GM21390 (cell line): ENCODE results near the gene COBL.
"Not testable (repeated sequence)": the region's sequence is repeated elsewhere in the genome, so short reads cannot be mapped to it uniquely, and the experiment has no call there.

ENCODE experiments used
- ATAC-seq: cut with Tn5 transposase; IDR thresholded peaks from one replicate; pipeline ENCODE4 v1.9.1; 2021; ENCODE audit not compliant: unreplicated experiment

COBL gene

GRCh38 chr7:51209426-51209825 is 107.2 kb downstream of the COBL start:
- ATAC-seq = no peak

GRCh38 chr7:51208125-51208524 is 108.5 kb downstream of the COBL start:
- not testable (repeated sequence) for ATAC-seq

DNA sequence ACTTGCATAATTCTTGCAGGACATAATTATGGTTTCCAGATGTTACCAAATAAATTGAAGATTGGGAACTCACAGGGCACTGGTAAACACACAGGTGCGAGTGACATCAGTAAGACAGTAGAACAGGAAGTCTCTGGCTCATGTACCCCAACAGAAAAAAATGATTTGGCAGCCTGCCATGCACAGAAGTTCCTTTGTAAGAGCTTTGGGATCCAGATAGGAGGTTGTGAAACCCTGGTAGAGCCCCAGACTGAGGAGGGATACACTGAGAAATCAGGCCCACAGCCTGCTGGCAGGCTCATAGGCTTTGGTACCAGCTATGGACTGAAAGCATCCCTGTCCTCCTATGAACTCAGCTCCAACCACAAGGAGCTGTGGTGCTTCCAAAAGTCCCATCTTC is 118.0 kb downstream of the COBL start:
- no peak for ATAC-seq

GRCh38 chr7:51190969-51191368 is 125.6 kb downstream of the COBL start:
- no peak for ATAC-seq

DNA sequence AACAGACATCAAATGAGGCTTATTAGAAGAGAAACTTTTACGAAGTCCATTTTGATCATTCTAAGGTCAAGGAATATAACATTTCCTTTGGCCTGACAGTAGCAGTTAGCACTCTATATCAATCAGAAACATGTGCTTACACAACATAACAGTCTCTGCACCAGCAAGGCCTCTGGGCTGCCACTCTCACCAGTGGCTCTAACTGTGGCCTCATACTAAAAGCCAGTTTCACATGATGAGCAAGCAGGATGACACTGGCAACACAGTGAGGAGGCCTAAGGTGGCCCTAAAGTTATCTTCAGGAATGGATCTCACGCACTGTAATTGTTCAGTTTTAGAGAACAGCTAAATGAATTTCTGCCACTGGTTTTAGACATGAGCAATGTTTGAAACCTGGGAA is 126.8 kb downstream of the COBL start:
- no peak for ATAC-seq

DNA sequence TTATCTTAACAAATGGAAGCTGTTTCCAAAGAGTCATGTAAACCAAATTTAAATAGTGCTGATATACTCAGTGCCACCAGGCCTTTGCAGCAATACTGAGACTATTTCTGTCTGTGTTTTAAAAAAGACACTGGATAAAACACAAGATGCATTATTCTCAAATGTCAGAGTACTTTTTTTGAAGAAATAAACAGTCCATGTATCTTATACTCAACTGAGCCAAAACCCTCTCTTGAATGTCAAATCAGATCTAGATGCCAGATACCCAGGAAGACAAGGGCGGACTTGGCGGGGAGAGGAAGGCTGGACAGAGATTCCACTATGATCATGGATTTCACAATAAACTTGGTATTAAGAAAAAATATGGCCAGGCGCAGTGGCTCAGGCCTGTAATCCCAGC is 127.6 kb downstream of the COBL start:
- ATAC-seq = no peak

DNA sequence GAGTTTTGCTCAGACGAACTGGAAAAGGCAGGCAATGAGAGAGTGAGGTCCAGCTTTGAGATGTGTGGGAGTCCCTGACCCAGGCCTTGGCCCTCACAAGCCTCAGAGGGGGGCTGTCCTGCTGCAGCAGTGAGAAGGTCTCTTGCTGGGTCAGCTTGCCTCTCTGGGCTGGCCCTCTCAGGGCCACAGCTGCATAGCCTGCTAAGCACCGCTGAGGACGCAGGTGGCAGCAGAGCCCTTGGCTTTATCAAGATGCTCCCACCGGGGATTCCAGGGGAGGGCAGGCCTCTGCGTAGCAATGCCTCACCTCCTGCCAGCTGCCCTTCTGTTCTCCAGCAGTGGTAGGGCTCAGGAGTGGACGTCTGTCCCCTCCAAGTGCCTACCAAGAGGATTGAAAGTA is 128.7 kb downstream of the COBL start:
- ATAC-seq = no peak

DNA sequence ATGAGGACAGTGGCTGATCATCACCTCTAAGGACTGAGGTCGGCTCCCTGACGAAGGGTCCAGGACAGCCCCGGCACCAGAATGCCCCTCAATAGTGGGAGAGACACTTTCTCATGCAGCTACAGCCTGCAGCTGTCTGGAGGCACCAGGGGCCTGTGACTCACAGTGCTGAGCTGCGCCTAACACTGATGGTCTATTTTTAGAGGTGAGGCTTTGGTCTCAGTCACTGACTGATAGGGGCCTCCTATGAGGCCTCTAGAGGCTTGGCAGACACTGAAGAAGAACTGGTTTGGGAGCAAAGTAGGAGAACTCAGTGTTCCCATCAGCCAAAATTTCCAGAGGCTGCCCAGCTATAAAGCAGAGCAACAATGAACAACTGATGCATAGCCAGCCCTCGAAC is 130.1 kb downstream of the COBL start:
- ATAC-seq = no peak

DNA sequence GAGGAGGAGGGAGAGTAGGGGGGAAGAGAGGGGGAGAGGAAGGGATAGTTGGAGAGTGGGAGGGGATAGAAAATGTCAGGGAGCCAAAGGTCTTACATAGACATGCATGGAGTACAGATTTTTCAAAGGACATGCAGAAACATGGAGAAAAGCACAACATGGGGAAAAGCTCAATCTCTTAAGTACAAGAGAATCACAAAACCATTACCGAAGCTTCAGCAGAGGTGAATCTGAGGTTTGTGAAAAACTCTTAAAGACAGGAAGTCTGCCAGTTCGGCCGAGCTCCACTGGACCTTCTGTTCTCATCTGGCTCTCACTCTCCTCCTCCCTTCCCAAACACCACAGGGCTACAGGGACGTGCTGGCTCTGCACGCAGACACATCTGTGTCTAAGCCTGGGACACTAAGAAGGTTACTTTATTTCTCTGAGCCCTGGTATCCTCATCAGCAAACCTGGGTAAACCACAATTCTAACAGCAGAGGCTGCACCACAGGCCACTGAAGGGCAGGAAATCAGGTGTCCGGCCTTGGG is 133.9 kb downstream of the COBL start:
- no peak for ATAC-seq

- ATAC-seq = no peak
These were observed 136.5 kb downstream of the COBL start for GRCh38 chr7:51180092-51180491.

DNA sequence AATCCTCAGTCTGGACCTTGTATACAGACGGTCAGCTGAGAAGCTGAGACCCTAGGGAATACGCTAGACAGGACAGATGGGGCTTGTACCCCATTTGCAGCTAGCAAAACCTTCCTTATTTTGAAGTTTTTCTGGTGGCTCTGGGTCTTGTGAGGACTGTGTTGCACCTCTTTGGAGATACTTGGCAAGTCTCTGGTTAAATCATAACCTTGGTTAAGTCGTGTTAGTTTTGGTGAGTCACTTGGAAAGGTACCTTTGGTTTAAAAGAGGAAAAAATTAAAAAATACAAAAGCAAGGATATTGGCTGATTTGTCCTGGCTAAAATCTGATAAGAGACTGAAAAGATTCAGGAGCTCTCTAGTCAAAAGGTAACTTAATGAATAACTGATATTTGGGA is 140.6 kb downstream of the COBL start:
- no peak for ATAC-seq

DNA sequence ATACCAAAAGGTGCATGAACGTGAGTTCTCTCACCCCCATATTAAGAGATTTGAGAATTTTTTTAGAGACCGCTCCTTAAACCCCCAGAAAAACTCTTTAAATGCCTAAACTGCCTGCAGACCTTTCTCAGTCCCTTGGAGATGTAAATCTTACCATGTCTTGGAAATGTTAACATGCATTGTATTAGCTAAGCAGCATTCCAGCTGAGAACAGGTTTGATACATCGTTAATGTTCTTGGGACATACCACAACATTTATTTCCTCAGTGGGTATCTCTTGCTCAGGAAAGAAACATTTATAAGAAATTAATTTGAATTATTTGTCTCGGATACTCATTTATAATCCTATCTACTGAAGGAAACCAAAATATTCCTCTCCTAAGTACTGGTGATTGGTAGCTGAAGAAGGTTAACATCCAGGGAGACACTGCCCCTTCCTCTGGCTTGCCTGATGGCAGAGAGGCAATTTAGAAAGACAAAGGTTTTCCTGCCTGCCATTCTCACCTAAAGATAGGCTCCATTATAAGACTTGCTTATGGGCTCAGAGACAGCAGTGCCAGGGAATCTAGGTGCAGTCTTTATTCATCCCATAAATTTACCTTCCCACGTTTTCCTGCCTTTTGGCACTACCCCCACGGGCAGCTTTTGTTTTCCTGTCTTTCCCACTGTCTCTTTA is 141.2 kb downstream of the COBL start:
- ATAC-seq = no peak

DNA sequence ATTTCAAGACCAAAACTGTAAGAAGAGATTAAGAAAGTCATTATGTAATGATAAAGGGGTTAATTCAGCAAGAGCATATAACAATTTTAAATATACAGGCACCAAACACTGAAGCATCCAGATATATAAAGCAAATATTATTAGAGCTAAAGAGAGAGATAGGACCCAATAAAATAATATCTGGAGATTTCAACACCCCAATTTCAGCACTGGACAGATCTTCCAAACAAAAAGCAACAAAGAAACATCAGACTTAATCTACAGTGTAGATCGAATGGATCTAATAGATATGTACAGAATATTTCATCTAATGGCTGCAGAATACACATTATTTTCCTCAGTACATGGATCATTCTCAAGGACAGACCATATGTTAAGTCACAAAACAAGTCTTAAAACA is 151.3 kb downstream of the COBL start:
- no peak for ATAC-seq

- ATAC-seq = peak; percentile 95
These were observed 153.8 kb downstream of the COBL start for GRCh38 chr7:51162724-51163329.

- no peak for ATAC-seq
These were observed 154.7 kb downstream of the COBL start for GRCh38 chr7:51161937-51162336.

- peak; percentile 48 for ATAC-seq
These were observed 155.5 kb downstream of the COBL start for GRCh38 chr7:51160990-51161615.

DNA sequence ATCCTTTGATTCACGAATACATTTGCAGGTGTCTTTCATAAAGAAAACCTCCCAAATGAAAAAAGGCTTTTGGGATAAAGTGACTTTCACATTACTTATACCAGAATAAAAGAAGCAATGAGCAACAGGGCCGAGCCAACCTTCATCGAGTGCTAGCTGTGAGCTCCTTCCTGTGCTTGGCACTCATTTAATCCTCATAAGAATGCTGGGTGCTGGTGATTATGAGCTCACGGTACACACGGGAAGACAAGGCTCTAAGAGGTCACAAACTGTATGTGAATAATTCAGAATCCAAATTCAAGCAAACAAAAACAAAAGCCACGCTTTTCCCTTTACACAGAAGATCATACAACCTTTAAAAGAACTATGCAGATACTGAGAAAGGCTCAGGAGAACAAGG is 156.2 kb downstream of the COBL start:
- no peak for ATAC-seq

- no peak for ATAC-seq
These were observed 157.7 kb downstream of the COBL start for GRCh38 chr7:51158742-51159445.

GRCh38 chr7:51158211-51158610 is 158.4 kb downstream of the COBL start:
- no peak for ATAC-seq

GRCh38 chr7:51154201-51154600 is 162.4 kb downstream of the COBL start:
- ATAC-seq = no peak

DNA sequence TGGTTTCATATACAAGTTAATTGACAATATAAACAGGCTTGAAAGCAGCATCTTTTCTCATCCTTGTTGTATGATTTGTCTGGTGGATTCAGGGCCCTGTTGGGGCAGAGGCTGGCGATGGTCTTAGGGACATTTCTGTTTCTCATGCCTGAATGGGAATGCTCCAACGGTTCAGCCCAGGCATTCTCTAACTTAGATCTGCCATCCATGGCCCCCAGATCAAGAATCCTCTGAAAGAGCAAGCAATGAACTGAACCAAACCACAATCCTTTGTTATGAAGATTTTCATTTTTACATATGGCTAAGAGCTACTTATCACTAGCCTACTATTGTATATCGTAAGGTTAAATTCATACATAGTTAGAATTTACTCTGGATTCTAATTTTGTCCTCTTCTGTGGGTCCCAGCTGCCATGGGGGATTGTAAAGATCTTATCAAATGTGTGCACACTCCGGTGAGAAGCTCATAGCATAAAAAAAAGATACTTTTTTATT is 163.9 kb downstream of the COBL start:
- ATAC-seq = no peak

- ATAC-seq = no peak
These were observed 165.2 kb downstream of the COBL start for GRCh38 chr7:51151455-51151854.
